HL-60/S4 treated with phorbol 12-myristate 13-acetate at 8.2 ng/mL for 4 days and 3 days (cell line): Measurements from ENCODE around the gene NUMB.

Source experiments
- in situ Hi-C: fragments of 300-500 bp; cut with MboI; formaldehyde crosslinking; loops from 2 replicates; pipeline ENCODE4 v1.15.0; 2022; ENCODE audit warnings: low sequenced_read_pairs

NUMB gene

GRCh38 chr14:73465823-73466532 is 7.6 kb upstream of the NUMB start:
- in situ Hi-C loops = no loop called here

- in situ Hi-C loops = no loop called here
Measured at GRCh38 chr14:73463411-73463810, 5.1 kb upstream of the NUMB start.

- in situ Hi-C loops = no loop called here
Measured at GRCh38 chr14:73462815-73463214, 4.5 kb upstream of the NUMB start.

GRCh38 chr14:73462048-73462715 is 3.8 kb upstream of the NUMB start:
- in situ Hi-C loops = no loop called here

GRCh38 chr14:73461478-73462047 is 3.2 kb upstream of the NUMB start:
- in situ Hi-C loops = no loop called here

GRCh38 chr14:73460691-73461127 is 2.4 kb upstream of the NUMB start:
- in situ Hi-C loops = no loop called here

- in situ Hi-C loops = no loop called here
Measured at GRCh38 chr14:73459959-73460358, 1.6 kb upstream of the NUMB start.

- in situ Hi-C loops = no loop called here
Measured at GRCh38 chr14:73457924-73458182, 493 bp downstream of the NUMB start.

GRCh38 chr14:73457041-73457923 is 1.1 kb downstream of the NUMB start:
- in situ Hi-C loops = no loop called here

GRCh38 chr14:73455294-73455693 is 3.1 kb downstream of the NUMB start:
- in situ Hi-C loops = no loop called here

GRCh38 chr14:73452341-73453186 is 5.8 kb downstream of the NUMB start:
- in situ Hi-C loops = no loop called here

GRCh38 chr14:73443758-73444157 is 14.6 kb downstream of the NUMB start:
- in situ Hi-C loops = no loop called here

- in situ Hi-C loops = no loop called here
Measured at GRCh38 chr14:73441286-73441685, 17.1 kb downstream of the NUMB start.

- in situ Hi-C loops = no loop called here
Measured at GRCh38 chr14:73438993-73439392, 19.4 kb downstream of the NUMB start.

GRCh38 chr14:73437206-73437605 is 21.1 kb downstream of the NUMB start:
- in situ Hi-C loops = no loop called here

- in situ Hi-C loops = no loop called here
Measured at GRCh38 chr14:73432124-73432523, 26.2 kb downstream of the NUMB start.

- in situ Hi-C loops = no loop called here
Measured at GRCh38 chr14:73428353-73428824, 30.0 kb downstream of the NUMB start.

- in situ Hi-C loops = no loop called here
Measured at GRCh38 chr14:73427516-73428264, 30.7 kb downstream of the NUMB start.

GRCh38 chr14:73426877-73427276 is 31.5 kb downstream of the NUMB start:
- in situ Hi-C loops = no loop called here

- in situ Hi-C loops = no loop called here
Measured at GRCh38 chr14:73424453-73424852, 33.9 kb downstream of the NUMB start.
